CD8-positive, alpha-beta memory T cell (primary cell): ENCODE measurements around the gene PLPP1. TPM values are rescaled to one million over a fixed set of nuclear protein-coding genes. Genes with fewer than 3 reads are reported as not detected.

Experiments used
- CTCF ChIA-PET: fragments of 350-600 bp; sonication (Branson Sonifier 250); formaldehyde crosslinking; loops from one replicate; lab custom pipeline; 2021; ENCODE audit warnings: antibody characterized with exemption; lab: Charles Lee
- POLR2A ChIA-PET: fragments of 350-600 bp; sonication (Branson Sonifier 250); formaldehyde crosslinking; loops from one replicate; lab custom pipeline; 2021; ENCODE audit warnings: antibody characterized with exemption; lab: Charles Lee
- DNase-seq, 5 donors: peaks; one replicate each; pipeline versions ENCODE4 v3.0.0 to v3.0.0-alpha.2; 2020 to 2022; ENCODE audit warnings: mixed read lengths in 1 of 5
- H3K27ac ChIP-seq: one replicate; pipeline ENCODE4 v1.7.0; 2013; ENCODE audit warnings: low read depth, mild to moderate bottlenecking, low read length, moderate library complexity
- H3K27me3 ChIP-seq: 2 replicates; pipeline ENCODE4 v1.7.0; 2013; ENCODE audit warnings: low read length, mild to moderate bottlenecking; ENCODE audit not compliant: insufficient read depth, poor library complexity, severe bottlenecking
- H3K36me3 ChIP-seq: 2 replicates; pipeline ENCODE4 v1.7.0; 2013; ENCODE audit warnings: mild to moderate bottlenecking, low read length, moderate library complexity; ENCODE audit not compliant: insufficient read depth
- H3K4me1 ChIP-seq: 2 replicates; pipeline ENCODE4 v1.7.0; 2013; ENCODE audit warnings: mild to moderate bottlenecking, low read length, moderate library complexity; ENCODE audit not compliant: insufficient read depth
- H3K4me3 ChIP-seq: 2 replicates; pipeline ENCODE4 v1.7.0; 2013; ENCODE audit warnings: mild to moderate bottlenecking, low read length
- H3K9me3 ChIP-seq: 2 replicates; pipeline ENCODE4 v1.7.0; 2013; ENCODE audit warnings: mild to moderate bottlenecking, low read length
- H3K27ac Mint-ChIP-seq, 8 donors: one replicate each; pipeline ENCODE4 v1.8.0; 2020 to 2021; ENCODE audit warnings: mixed read lengths in 8 of 8, mild to moderate bottlenecking in 6 of 8, inconsistent platforms in 3 of 8, moderate library complexity in 3 of 8
- H3K27me3 Mint-ChIP-seq, 2 donors: one replicate each; pipeline ENCODE4 v1.8.0; 2020 to 2021; ENCODE audit warnings: mixed read lengths in 2 of 2, mild to moderate bottlenecking in 1 of 2, moderate library complexity in 1 of 2
- H3K36me3 Mint-ChIP-seq, 3 donors: one replicate each; pipeline ENCODE4 v1.8.0; 2020 to 2021; ENCODE audit warnings: mixed read lengths in 3 of 3, inconsistent platforms in 1 of 3, mild to moderate bottlenecking in 1 of 3
- H3K4me1 Mint-ChIP-seq, 3 donors: one replicate each; pipeline ENCODE4 v1.8.0; 2020 to 2021; ENCODE audit warnings: mixed read lengths in 3 of 3, inconsistent platforms in 1 of 3, mild to moderate bottlenecking in 1 of 3
- H3K4me3 Mint-ChIP-seq, 7 donors: one replicate each; pipeline ENCODE4 v1.8.0; 2020 to 2021; ENCODE audit warnings: mixed read lengths in 7 of 7, mild to moderate bottlenecking in 6 of 7, moderate library complexity in 4 of 7, inconsistent platforms in 2 of 7
- H3K9me3 Mint-ChIP-seq, 5 donors: one replicate each; pipeline ENCODE4 v1.8.0; 2020 to 2022; ENCODE audit warnings: mixed read lengths in 5 of 5, mild to moderate bottlenecking in 3 of 5, moderate library complexity in 2 of 5, inconsistent platforms in 1 of 5
- polyA plus RNA-seq: library from polyadenylated mRNA; unstranded; fragments of 300-500 nt; fragmentation: Illumina TruSeq; gene quantifications from one replicate; pipeline ENCODE4 v1.2.3, GENCODE V29; 2021
- total RNA-seq, 2 experiments: library from RNA; stranded (reverse); gene quantifications; one replicate each; pipeline ENCODE4 v1.2.3, GENCODE V29; 2021

PLPP1 gene
- total and polyA plus RNA-seq, 3 experiments from 2014 or later = 6.7 to 15.5 (median 14.7) TPM

- ChIA-PET CTCF (no interaction called here), POLR2A (no interaction called here)
- Histone ChIP-seq H3K27me3 (no peaks in the 10 kb centered on the region), H3K27ac (no peak overlapping the region), H3K4me1 (peaks cover 14% of the 10 kb centered on the region), H3K4me3 (no peak overlapping the region), H3K36me3 (no peaks in the 10 kb centered on the region), H3K9me3 (no peaks in the 10 kb centered on the region)
- Mint-ChIP-seq H3K4me1 (peaks cover 15 to 20% (median 17%) of the 10 kb centered on the region in 3 donors), H3K4me3 (no peak overlapping the region), H3K27me3 (peaks cover 0 to 1% of the 10 kb centered on the region in 2 donors), H3K9me3 (no peaks in the 10 kb centered on the region), H3K27ac (no peak overlapping the region), H3K36me3 (peaks cover 0 to 7% (median 0%) of the 10 kb centered on the region in 3 donors)
- DNase-seq = no peak
These were observed 4.1 kb downstream of the PLPP1 start for GRCh38 chr5:55530669-55531068.

GRCh38 chr5:55524816-55525215 is 9.9 kb downstream of the PLPP1 start:
- H3K36me3 Mint-ChIP-seq = no peaks in the 10 kb centered on the region
- no peak for DNase-seq
- H3K4me3 Mint-ChIP-seq = no peak overlapping the region
- H3K36me3 ChIP-seq = no peaks in the 10 kb centered on the region
- H3K9me3 Mint-ChIP-seq = no peaks in the 10 kb centered on the region
- CTCF ChIA-PET = no interaction called here
- no peaks in the 10 kb centered on the region for H3K9me3 ChIP-seq
- H3K4me1 Mint-ChIP-seq = no peaks in the 10 kb centered on the region
- peak overlapping the region in 1 of 8 donors; percentile 12 for H3K27ac Mint-ChIP-seq
- POLR2A ChIA-PET = no interaction called here
- H3K4me1 ChIP-seq = no peaks in the 10 kb centered on the region
- H3K27me3 Mint-ChIP-seq = no peaks in the 10 kb centered on the region
- no peaks in the 10 kb centered on the region for H3K27me3 ChIP-seq
- no peak overlapping the region for H3K4me3 ChIP-seq
- H3K27ac ChIP-seq = no peak overlapping the region

- CTCF ChIA-PET = no interaction called here
These were observed 11.5 kb downstream of the PLPP1 start for GRCh38 chr5:55523293-55523692.

GRCh38 chr5:55521881-55522280 is 12.9 kb downstream of the PLPP1 start:
- peaks cover 0 to 4% of the 10 kb centered on the region in 2 donors for H3K27me3 Mint-ChIP-seq
- ChIA-PET CTCF (no interaction called here), POLR2A (no interaction called here)
- no peaks in the 10 kb centered on the region for H3K9me3 Mint-ChIP-seq
- Histone ChIP-seq H3K27me3 (no peaks in the 10 kb centered on the region), H3K4me3 (no peak overlapping the region), H3K27ac (no peak overlapping the region), H3K9me3 (no peaks in the 10 kb centered on the region), H3K4me1 (no peaks in the 10 kb centered on the region), H3K36me3 (no peaks in the 10 kb centered on the region)
- H3K4me1 Mint-ChIP-seq = no peaks in the 10 kb centered on the region
- no peak for DNase-seq
- no peak overlapping the region for H3K4me3 Mint-ChIP-seq
- H3K27ac Mint-ChIP-seq = no peak overlapping the region
- no peaks in the 10 kb centered on the region for H3K36me3 Mint-ChIP-seq

More at GRCh38 chr5:55523293-55523692, 11.5 kb downstream of the PLPP1 start:
- Mint-ChIP-seq H3K27ac (no peak overlapping the region), H3K36me3 (no peaks in the 10 kb centered on the region), H3K27me3 (no peaks in the 10 kb centered on the region), H3K4me3 (no peak overlapping the region), H3K4me1 (no peaks in the 10 kb centered on the region), H3K9me3 (no peaks in the 10 kb centered on the region)
- POLR2A ChIA-PET = interaction anchor here (0.5 kb wide), 1 partner anchor 9 kb away, joined by 8 read pairs; no protein-coding TSS in a partner anchor
- Histone ChIP-seq H3K27ac (no peak overlapping the region), H3K27me3 (no peaks in the 10 kb centered on the region), H3K4me1 (no peaks in the 10 kb centered on the region), H3K9me3 (no peaks in the 10 kb centered on the region), H3K36me3 (no peaks in the 10 kb centered on the region), H3K4me3 (no peak overlapping the region)
- no peak for DNase-seq

GRCh38 chr5:55520117-55520839 is 14.5 kb downstream of the PLPP1 start:
- no peaks in the 10 kb centered on the region for H3K36me3 Mint-ChIP-seq
- no peak overlapping the region for H3K4me3 ChIP-seq
- no peaks in the 10 kb centered on the region for H3K4me1 ChIP-seq
- H3K4me1 Mint-ChIP-seq = no peaks in the 10 kb centered on the region
- DNase-seq = no peak
- H3K9me3 ChIP-seq = no peaks in the 10 kb centered on the region
- no peak overlapping the region for H3K4me3 Mint-ChIP-seq
- no peaks in the 10 kb centered on the region for H3K9me3 Mint-ChIP-seq
- H3K27me3 Mint-ChIP-seq = peaks cover 0 to 6% of the 10 kb centered on the region in 2 donors
- no peak overlapping the region for H3K27ac ChIP-seq
- no peaks in the 10 kb centered on the region for H3K27me3 ChIP-seq
- peak overlapping the region in 1 of 8 donors; percentile 25 for H3K27ac Mint-ChIP-seq
- H3K36me3 ChIP-seq = no peaks in the 10 kb centered on the region
- ChIA-PET CTCF (interaction anchor here (0.7 kb wide), 1 partner anchor 9 kb away, joined by 3 read pairs; no protein-coding TSS in a partner anchor), POLR2A (no interaction called here)

GRCh38 chr5:55518831-55519390 is 15.9 kb downstream of the PLPP1 start:
- H3K9me3 ChIP-seq = no peaks in the 10 kb centered on the region
- no peaks in the 10 kb centered on the region for H3K4me1 ChIP-seq
- Mint-ChIP-seq H3K4me1 (peaks cover 0 to 8% (median 0%) of the 10 kb centered on the region in 3 donors), H3K36me3 (no peaks in the 10 kb centered on the region), H3K27ac (no peak overlapping the region), H3K27me3 (peaks cover 0 to 6% of the 10 kb centered on the region in 2 donors), H3K9me3 (no peaks in the 10 kb centered on the region), H3K4me3 (no peak overlapping the region)
- no peak for DNase-seq
- ChIA-PET CTCF (no interaction called here), POLR2A (no interaction called here)
- H3K27me3 ChIP-seq = no peaks in the 10 kb centered on the region
- no peak overlapping the region for H3K27ac ChIP-seq
- H3K36me3 ChIP-seq = no peaks in the 10 kb centered on the region
- H3K4me3 ChIP-seq = no peak overlapping the region

GRCh38 chr5:55517804-55518203 is 17.0 kb downstream of the PLPP1 start:
- Mint-ChIP-seq H3K4me3 (no peak overlapping the region), H3K27me3 (peaks cover 0 to 6% of the 10 kb centered on the region in 2 donors), H3K36me3 (no peaks in the 10 kb centered on the region), H3K9me3 (no peaks in the 10 kb centered on the region), H3K27ac (no peak overlapping the region), H3K4me1 (peaks cover 0 to 8% (median 0%) of the 10 kb centered on the region in 3 donors)
- DNase-seq = no peak
- Histone ChIP-seq H3K27ac (no peak overlapping the region), H3K9me3 (no peaks in the 10 kb centered on the region), H3K4me3 (no peak overlapping the region), H3K36me3 (no peaks in the 10 kb centered on the region), H3K4me1 (no peaks in the 10 kb centered on the region), H3K27me3 (no peaks in the 10 kb centered on the region)
- CTCF ChIA-PET = no interaction called here
- POLR2A ChIA-PET = no interaction called here

- Histone ChIP-seq H3K9me3 (no peaks in the 10 kb centered on the region), H3K27ac (no peak overlapping the region), H3K4me3 (no peak overlapping the region), H3K4me1 (no peaks in the 10 kb centered on the region), H3K27me3 (no peaks in the 10 kb centered on the region), H3K36me3 (no peaks in the 10 kb centered on the region)
- Mint-ChIP-seq H3K27me3 (peaks cover 0 to 3% of the 10 kb centered on the region in 2 donors), H3K4me1 (peaks cover 0 to 8% (median 0%) of the 10 kb centered on the region in 3 donors), H3K9me3 (no peaks in the 10 kb centered on the region), H3K27ac (no peak overlapping the region), H3K4me3 (no peak overlapping the region), H3K36me3 (no peaks in the 10 kb centered on the region)
- DNase-seq = no peak
- CTCF ChIA-PET = interaction anchor here (1.1 kb wide), 1 partner anchor 16 kb away, joined by 3 read pairs; no protein-coding TSS in a partner anchor
- POLR2A ChIA-PET = no interaction called here
These were observed 23.8 kb downstream of the PLPP1 start for GRCh38 chr5:55511010-55511409.
